Fibroblast of villous mesenchyme (primary cell): ENCODE results near the gene PHOX2B. TPM values are rescaled to one million over a fixed set of nuclear protein-coding genes. Genes with fewer than 3 reads are reported as not detected.

ENCODE experiments used
- DNase-seq: peaks from one replicate; pipeline ENCODE4 v3.0.0-alpha.2; 2010; ENCODE audit warnings: low read depth
- H3K4me3 ChIP-seq: 2 replicates; pipeline ENCODE4 v1.5.1; 2011; ENCODE audit warnings: low read depth, mild to moderate bottlenecking, low read length
- CTCF ChIP-seq: IDR thresholded peaks from 2 replicates; pipeline ENCODE4 v1.5.1; 2012; ENCODE audit warnings: low read depth, mild to moderate bottlenecking, low read length; ENCODE audit not compliant: insufficient read depth
- total RNA-seq: library from RNA; depleted of rRNA; stranded (reverse); fragments of >200 nt; gene quantifications from 2 replicates; pipeline ENCODE4 v1.2.3, GENCODE V29; 2012

The PHOX2B gene
- total RNA-seq, 1 donor, result not detected

GRCh38 chr4:41757521-41758156, 9.1 kb upstream of the PHOX2B start:
- DNase-seq, result no peak
- TF ChIP-seq CTCF, result no peak
- H3K4me3 ChIP-seq, result no peak overlapping the region

- no peak for DNase-seq
- no peak overlapping the region for H3K4me3 ChIP-seq
- no peak for TF ChIP-seq CTCF
These were observed 5.4 kb upstream of the PHOX2B start for GRCh38 chr4:41753942-41754341.

GRCh38 chr4:41752081-41752836, 3.7 kb upstream of the PHOX2B start:
- no peak for TF ChIP-seq CTCF
- H3K4me3 ChIP-seq, result no peak overlapping the region
- DNase-seq, result no peak

- no peak overlapping the region for H3K4me3 ChIP-seq
- no peak for TF ChIP-seq CTCF
- DNase-seq, result no peak
These were observed 3.0 kb upstream of the PHOX2B start for GRCh38 chr4:41751449-41752061.

GRCh38 chr4:41750626-41751448, 2.3 kb upstream of the PHOX2B start:
- no peak overlapping the region for H3K4me3 ChIP-seq
- no peak for DNase-seq
- no peak for TF ChIP-seq CTCF

- no peak for TF ChIP-seq CTCF
- no peak for DNase-seq
These were observed 1.6 kb upstream of the PHOX2B start for GRCh38 chr4:41750121-41750625.

More at GRCh38 chr4:41750121-41750625, 1.6 kb upstream of the PHOX2B start:
- H3K4me3 ChIP-seq, result no peak overlapping the region
